Ammon's horn (tissue), 1 donor: Measurements from ENCODE around the gene LCE6A.

Source experiments
- DNase-seq: peaks from one replicate; pipeline ENCODE4 v3.0.0-alpha.2; 2016; ENCODE audit warnings: low spot score

The LCE6A gene

DNA sequence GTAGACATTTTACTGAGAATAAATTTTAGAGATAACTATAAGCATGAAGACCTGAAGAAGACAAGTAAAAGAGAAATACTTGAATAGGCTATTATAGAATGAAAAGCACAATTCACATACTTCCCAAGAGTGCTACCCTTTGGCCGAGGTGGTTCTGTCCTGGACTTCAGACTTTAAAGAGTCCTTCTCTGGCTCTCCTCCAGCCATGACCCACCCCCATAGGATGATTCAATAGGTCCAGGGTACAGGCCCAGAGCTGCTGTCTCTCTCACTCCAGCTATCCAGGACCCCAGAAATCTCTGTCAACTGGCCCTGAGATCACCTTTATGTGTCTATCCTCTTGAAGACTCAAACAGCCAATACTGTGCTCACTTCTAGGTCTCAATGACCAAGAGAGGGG is 34.2 kb downstream of the LCE6A start:
- no peak for DNase-seq

DNA sequence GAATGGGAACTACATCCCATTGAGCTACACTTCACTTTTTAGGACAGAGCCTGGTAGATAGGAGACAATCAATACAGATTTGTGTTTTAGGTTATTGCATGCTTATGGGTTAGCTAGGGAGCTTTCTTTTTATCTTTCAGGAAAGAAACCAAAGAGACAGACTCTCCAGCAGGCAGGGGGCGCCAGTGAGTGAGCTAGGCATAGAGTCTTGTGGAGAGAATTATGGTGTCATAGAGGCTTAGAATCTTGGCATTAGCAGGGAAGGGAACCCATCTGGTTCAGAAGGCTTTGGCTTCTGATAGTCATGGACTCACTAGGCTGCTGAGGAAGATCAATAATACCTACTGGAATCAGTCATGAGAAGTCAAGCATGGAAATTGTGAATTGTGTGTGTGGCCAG is 35.4 kb downstream of the LCE6A start, which contains the start of gene SMCP:
TSS of gene SMCP (plus strand) at position 281 of the 400 bp plus-strand sequence. CDS start 6,101 bp downstream, outside the sequence.
- no peak for DNase-seq

DNA sequence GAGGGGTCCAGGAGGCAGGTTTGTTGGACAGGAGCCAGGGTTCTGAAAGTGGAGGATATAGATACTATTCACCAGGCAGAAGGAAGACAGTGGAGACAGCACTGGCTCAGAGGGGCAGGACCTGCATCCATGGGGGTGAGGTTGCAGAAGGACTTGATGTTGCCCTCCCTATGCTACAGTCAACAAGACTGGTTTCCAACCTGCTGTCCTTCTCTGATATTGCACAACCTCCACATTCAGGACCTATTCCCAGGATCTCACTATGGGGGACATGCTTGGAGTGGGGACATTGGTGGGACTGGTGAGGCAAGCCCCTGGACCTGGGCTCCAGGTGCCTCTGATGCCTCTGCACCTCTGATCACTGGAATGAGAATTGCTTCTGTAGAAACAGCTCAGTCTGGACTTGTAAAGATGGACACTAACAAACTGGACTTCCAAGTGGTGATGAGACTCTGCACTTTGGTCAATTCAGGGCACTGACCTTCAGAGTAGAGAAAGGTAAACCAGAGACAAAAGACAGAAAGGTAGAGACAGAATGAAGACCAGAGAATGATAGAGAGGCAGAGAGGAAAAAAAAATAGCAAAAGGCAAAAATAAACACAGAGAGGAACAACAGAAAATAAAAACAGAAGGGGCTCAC is 37.0 kb downstream of the LCE6A start:
- no peak for DNase-seq

DNA sequence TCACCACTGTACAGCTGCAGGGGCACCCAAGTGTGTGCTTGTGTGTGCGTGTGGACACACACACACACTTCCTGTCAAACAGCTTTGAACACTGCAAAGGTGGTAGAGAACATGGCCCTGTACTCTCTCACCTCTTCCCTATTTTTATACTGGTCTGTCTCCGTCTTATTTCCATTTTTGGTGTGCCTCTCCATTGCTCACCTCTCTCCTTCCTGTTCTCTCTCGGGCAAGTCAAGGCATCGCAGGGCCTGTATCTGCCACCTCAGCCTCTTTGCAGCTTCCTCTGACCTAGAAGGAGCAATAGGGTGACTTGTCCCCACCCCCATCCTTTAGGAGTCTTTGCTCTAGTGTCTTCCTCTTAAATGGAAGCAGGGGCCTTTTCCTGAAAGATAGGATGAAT is 37.7 kb downstream of the LCE6A start:
- DNase-seq, result no peak

DNA sequence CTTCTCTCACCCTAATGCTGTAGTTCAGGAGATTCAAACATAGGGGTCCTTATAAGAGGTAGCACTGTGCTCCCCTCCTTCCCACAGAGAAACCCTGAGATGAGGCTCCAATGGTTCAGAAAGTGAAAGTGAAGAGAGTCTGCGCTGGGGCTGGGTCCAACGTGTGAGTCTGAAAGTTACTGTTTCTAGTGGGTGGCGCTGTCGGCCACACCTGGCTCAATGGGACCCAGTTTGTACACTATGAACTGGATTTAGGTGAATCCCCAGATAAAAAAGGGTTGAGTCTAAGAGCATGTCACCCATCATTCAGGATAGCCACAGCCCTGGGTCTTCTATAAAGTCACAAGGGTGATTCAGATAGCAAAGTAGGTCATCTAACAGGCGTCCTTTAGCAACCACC is 38.3 kb downstream of the LCE6A start:
- no peak for DNase-seq

DNA sequence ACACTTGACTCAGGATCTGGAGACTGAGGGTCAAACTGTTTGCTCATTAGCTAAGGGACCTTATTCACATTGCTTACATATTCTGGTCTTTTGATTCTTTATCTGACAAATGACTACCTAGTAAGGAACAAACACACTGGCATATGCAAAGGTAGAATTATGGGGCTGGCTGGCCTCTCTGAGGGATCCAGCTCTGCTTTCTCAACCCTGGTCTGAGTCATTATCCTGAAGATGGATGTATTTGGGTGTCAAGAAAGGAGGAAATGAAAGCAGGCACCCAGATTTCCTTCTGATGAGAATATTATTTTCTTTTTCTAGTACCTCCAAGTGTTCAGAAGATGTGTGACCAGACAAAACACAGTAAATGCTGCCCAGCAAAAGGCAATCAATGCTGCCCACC is 41.4 kb downstream of the LCE6A start:
- no peak for DNase-seq

DNA sequence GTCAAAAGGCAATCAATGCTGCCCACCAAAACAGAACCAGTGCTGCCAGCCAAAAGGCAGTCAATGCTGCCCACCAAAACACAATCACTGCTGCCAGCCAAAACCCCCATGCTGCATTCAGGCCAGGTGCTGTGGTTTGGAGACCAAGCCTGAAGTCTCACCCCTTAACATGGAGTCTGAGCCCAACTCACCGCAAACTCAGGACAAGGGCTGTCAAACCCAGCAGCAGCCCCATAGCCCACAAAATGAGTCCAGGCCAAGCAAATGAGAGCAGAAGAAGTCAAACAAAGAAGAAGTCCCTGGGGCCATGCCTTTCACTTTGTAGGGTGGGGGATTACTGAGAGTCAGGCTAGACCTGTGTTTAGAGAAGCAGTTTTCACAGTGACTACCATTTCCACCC is 41.9 kb downstream of the LCE6A start:
- no peak for DNase-seq

DNA sequence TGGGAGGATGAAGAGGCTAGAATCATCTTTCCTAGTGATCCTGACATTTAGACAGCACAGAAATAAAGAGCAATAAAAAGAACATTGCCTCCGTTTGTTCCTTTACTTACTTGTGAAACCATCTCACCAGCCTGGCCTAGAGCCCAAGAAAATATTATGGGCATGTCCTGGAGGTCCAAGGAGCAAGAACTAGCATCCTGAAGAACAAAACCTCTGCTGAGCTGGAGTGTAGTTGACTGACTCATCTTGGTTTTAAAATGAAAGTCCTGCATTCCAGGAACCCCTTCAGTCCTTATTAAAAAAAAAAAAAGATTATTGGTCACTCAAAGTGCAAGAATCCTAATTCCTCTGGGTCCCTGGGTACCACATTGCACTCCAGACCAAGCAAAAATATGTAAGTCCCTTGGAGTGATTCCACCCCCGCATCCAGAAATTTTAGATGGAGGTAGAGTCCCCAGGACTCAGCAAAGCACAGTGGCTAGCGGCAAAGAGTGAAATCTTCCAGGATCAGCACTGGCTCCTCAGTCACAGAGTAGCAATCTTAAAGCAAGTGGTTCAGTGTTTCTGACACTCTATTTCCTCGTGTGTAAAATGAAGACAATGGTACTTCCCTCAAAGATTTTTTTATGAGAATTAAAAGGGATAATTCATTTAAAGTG is 42.4 kb downstream of the LCE6A start:
- no peak for DNase-seq

DNA sequence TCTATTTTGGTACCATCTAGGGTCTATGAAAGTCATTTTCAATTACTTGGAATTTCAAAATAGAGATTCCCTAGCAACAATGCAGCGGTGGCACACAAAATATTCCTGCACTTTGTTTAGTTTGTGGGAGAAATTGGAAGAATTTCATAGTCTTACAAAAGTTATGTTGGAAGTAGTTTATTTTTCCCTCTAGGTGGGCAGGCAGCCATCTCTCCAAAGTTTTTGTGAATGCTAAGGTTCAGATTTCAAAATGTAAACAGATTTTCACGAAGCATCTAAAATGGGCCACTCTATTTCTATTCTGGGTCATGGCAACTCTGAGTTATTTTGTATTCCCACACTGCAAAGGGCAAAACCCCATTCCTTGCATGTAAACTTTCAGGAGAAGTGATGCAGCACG is 43.4 kb downstream of the LCE6A start:
- no peak for DNase-seq

DNA sequence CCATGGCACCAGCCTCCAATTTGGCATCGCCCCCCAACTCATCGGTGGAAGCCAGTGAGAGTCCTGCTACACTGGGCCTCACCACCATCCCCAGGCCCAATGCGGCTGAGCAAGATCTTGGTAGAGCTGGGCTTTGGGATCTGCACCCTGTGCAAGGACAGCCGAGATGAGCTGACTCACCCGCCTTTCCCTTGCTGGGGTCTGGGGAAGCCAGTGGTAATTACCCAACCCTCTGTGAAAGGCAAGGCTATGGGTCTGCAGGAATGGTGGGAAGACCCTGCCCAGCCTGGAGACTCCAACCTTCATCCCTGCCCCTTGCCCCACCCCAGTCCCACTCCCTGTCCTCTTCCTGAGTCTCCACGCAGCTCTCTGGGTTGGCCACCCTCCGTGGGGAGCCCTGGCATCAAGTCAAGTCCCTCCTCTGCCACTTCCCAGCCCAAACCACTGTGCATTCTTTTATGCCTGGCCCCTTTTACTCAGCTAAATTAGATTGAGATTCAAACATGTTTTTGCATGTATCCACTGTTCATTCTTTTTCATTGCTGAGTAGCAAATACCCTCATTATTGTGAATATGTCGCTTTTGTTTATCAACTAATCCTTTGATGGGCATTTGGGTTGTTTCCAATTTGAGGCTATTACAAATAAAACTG is 44.2 kb downstream of the LCE6A start:
- no peak for DNase-seq

DNA sequence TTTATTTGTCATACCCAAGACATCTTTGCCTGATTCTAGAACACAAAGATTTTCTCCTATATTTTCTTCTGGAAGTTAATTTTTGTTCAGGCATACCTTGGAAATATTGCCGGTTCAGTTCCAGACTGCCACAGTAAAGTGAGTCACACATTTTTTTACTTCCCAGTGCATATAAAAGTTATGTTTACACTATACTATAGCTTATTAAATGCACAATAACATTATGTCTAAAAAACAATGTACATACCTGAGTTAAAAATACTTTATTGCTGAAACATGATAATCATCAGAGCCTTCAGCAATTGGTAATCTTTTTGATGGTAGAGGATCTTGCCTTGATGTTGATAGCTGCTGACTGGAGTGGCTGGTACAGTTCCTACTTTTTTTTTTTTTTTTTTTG is 45.5 kb downstream of the LCE6A start:
- DNase-seq, result no peak
